Measurements from ENCODE around the gene CBLB. TPM values are rescaled to one million over a fixed set of nuclear protein-coding genes. Genes with fewer than 3 reads are reported as not detected.

Gene CBLB
- total RNA-seq, 1 donor from 2014 or later, result 45.9 TPM

DNA sequence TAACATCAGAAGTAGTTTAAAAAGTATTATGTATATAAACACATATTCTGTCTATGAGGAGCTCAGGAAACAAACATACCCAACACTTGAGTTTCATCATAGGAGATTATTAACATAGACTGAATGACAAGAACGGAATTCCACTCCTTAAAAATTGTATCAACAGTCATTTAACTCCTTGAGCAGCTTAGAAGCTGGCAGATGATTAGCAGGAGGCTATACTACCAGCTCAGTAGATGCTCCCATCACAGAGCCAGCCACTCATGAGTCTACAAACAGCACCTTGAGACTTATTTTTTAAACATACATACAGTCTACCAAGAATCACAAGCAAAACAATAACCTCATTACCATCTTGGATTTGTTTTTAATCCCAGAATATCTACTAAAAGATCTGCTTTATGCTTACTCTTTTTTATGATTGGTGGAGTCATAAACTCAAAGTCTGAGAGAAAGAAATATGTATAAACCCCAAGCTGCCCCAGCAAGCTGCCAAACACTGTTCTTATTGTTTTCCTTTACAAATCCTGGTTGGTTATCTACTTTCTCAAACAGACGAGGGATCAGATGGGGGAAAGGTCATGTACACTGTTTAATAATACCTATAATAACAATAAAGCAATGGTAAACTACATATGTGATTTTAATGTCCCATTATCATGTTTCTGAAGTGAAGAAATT lies 59.5 kb downstream of the CBLB start:
- no peak overlapping the region for H3K4me3 ChIP-seq (ENCODE audit: insufficient read depth, low read depth, low read length)
- no peak for DNase-seq (ENCODE audit: low read depth)
- Mint-ChIP-seq H3K9me3 (ENCODE audit: unreplicated experiment) (no peaks in the 10 kb centered on the region), H3K27me3 (ENCODE audit: low read depth, unreplicated experiment) (no peaks in the 10 kb centered on the region), H3K4me3 (ENCODE audit: unreplicated experiment) (peak overlapping the region; percentile 1), H3K36me3 (ENCODE audit: low read depth, unreplicated experiment) (no peaks in the 10 kb centered on the region), H3K27ac (ENCODE audit: unreplicated experiment) (no peak overlapping the region), H3K4me1 (ENCODE audit: low read depth, unreplicated experiment) (peaks cover 31% of the 10 kb centered on the region)
- no peaks in the 10 kb centered on the region for H3K9me3 ChIP-seq (ENCODE audit: insufficient read depth, low read depth, low read length)
- peaks cover 5% of the 10 kb centered on the region for H3K4me1 ChIP-seq (ENCODE audit: insufficient read depth, low read length)
- no peak overlapping the region for H2AFZ ChIP-seq (ENCODE audit: low read depth, low read length)
- TF ChIP-seq, protein P1, sequence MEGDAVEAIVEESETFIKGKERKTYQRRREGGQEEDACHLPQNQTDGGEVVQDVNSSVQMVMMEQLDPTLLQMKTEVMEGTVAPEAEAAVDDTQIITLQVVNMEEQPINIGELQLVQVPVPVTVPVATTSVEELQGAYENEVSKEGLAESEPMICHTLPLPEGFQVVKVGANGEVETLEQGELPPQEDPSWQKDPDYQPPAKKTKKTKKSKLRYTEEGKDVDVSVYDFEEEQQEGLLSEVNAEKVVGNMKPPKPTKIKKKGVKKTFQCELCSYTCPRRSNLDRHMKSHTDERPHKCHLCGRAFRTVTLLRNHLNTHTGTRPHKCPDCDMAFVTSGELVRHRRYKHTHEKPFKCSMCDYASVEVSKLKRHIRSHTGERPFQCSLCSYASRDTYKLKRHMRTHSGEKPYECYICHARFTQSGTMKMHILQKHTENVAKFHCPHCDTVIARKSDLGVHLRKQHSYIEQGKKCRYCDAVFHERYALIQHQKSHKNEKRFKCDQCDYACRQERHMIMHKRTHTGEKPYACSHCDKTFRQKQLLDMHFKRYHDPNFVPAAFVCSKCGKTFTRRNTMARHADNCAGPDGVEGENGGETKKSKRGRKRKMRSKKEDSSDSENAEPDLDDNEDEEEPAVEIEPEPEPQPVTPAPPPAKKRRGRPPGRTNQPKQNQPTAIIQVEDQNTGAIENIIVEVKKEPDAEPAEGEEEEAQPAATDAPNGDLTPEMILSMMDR (IDR thresholded peaks at IDR 0.05; ENCODE audit: insufficient read depth, low read depth, low read length), result no peak
- no peak for TF ChIP-seq EZH2 (IDR thresholded peaks at IDR 0.05; ENCODE audit: insufficient read depth, low read length)
- no peak overlapping the region for H3K27ac ChIP-seq (ENCODE audit: low read depth, low read length)
- no peaks in the 10 kb centered on the region for H3K36me3 ChIP-seq (ENCODE audit: insufficient read depth, low read length)
- no peaks in the 10 kb centered on the region for H3K27me3 ChIP-seq (ENCODE audit: insufficient read depth, low read length)
- H4K20me1 ChIP-seq (ENCODE audit: insufficient read depth, low read length), result peaks cover 7% of the 10 kb centered on the region
- H3K79me2 ChIP-seq (ENCODE audit: insufficient read depth, low read length), result peaks cover 69% of the 10 kb centered on the region
- H3K4me2 ChIP-seq (ENCODE audit: low read length), result no peak overlapping the region
- peak; percentile 56 for FAIRE-seq
- H3K9ac ChIP-seq (ENCODE audit: low read length), result no peak overlapping the region

DNA sequence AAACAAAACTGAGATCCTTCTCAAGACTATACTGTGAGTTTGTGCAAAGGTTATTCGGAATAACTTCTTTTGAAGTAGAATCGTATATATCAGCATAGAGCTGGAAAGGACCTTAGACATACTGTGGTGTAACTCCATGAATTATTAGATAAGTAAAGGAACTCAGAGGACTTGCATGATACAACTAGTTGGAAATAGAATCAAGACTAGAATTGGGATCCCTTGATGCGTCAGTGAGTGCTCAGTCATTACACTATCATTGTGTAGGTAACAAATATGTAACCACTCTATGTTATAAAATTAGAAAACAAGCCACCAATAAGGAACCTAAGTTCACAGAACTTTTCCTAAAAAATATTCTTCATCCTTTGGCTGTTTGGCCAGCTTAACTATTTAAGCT lies 61.1 kb downstream of the CBLB start:
- H3K9me3 Mint-ChIP-seq (ENCODE audit: unreplicated experiment), result no peaks in the 10 kb centered on the region
- DNase-seq (ENCODE audit: low read depth) (no peak), FAIRE-seq (no peak)
- H3K36me3 ChIP-seq (ENCODE audit: insufficient read depth, low read length), result no peaks in the 10 kb centered on the region
- H3K4me3 ChIP-seq (ENCODE audit: insufficient read depth, low read depth, low read length), result no peak overlapping the region
- H3K4me3 Mint-ChIP-seq (ENCODE audit: unreplicated experiment), result no peak overlapping the region
- no peak overlapping the region for H2AFZ ChIP-seq (ENCODE audit: low read depth, low read length)
- H3K79me2 ChIP-seq (ENCODE audit: insufficient read depth, low read length), result peaks cover 75% of the 10 kb centered on the region
- no peak overlapping the region for H3K27ac Mint-ChIP-seq (ENCODE audit: unreplicated experiment)
- no peak overlapping the region for H3K27ac ChIP-seq (ENCODE audit: low read depth, low read length)
- H3K9me3 ChIP-seq (ENCODE audit: insufficient read depth, low read depth, low read length), result no peaks in the 10 kb centered on the region
- TF ChIP-seq EZH2 (IDR thresholded peaks at IDR 0.05; ENCODE audit: insufficient read depth, low read length), result no peak
- TF ChIP-seq, protein P1 (IDR thresholded peaks at IDR 0.05; ENCODE audit: insufficient read depth, low read depth, low read length), result no peak
- peaks cover 5% of the 10 kb centered on the region for H3K4me1 ChIP-seq (ENCODE audit: insufficient read depth, low read length)
- no peaks in the 10 kb centered on the region for H3K27me3 ChIP-seq (ENCODE audit: insufficient read depth, low read length)
- peaks cover 31% of the 10 kb centered on the region for H3K4me1 Mint-ChIP-seq (ENCODE audit: low read depth, unreplicated experiment)
- peaks cover 7% of the 10 kb centered on the region for H4K20me1 ChIP-seq (ENCODE audit: insufficient read depth, low read length)
- H3K36me3 Mint-ChIP-seq (ENCODE audit: low read depth, unreplicated experiment), result no peaks in the 10 kb centered on the region
- no peaks in the 10 kb centered on the region for H3K27me3 Mint-ChIP-seq (ENCODE audit: low read depth, unreplicated experiment)
- no peak overlapping the region for H3K9ac ChIP-seq (ENCODE audit: low read length)
- no peak overlapping the region for H3K4me2 ChIP-seq (ENCODE audit: low read length)

DNA sequence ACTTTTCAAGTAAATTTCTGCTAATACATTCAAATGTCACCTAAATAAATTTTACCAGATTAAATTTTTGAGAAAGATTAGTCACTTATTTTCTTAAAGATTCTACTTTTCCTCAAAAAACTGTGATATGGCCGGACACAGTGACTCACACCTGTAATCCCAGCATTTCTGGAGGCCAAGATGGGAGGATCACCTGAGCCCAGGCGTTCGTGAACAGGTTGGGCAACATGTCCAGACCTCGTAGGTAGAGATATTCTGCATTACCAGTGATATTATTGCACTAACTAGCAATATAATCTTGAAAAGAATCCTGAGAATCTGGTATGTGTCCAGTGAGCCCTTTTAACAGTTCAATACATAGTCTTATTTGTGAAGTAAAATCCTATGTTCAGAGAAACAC lies 61.7 kb downstream of the CBLB start:
- Histone ChIP-seq H3K27me3 (ENCODE audit: insufficient read depth, low read length) (no peaks in the 10 kb centered on the region), H3K79me2 (ENCODE audit: insufficient read depth, low read length) (peaks cover 75% of the 10 kb centered on the region), H3K4me1 (ENCODE audit: insufficient read depth, low read length) (peaks cover 2% of the 10 kb centered on the region), H3K4me3 (ENCODE audit: insufficient read depth, low read depth, low read length) (no peak overlapping the region), H3K9ac (ENCODE audit: low read length) (no peak overlapping the region), H4K20me1 (ENCODE audit: insufficient read depth, low read length) (peaks cover 5% of the 10 kb centered on the region), H3K9me3 (ENCODE audit: insufficient read depth, low read depth, low read length) (no peaks in the 10 kb centered on the region), H2AFZ (ENCODE audit: low read depth, low read length) (no peak overlapping the region), H3K4me2 (ENCODE audit: low read length) (no peak overlapping the region), H3K36me3 (ENCODE audit: insufficient read depth, low read length) (no peaks in the 10 kb centered on the region), H3K27ac (ENCODE audit: low read depth, low read length) (no peak overlapping the region)
- Mint-ChIP-seq H3K4me1 (ENCODE audit: low read depth, unreplicated experiment) (peaks cover 28% of the 10 kb centered on the region), H3K9me3 (ENCODE audit: unreplicated experiment) (no peaks in the 10 kb centered on the region), H3K36me3 (ENCODE audit: low read depth, unreplicated experiment) (no peaks in the 10 kb centered on the region), H3K4me3 (ENCODE audit: unreplicated experiment) (no peak overlapping the region), H3K27me3 (ENCODE audit: low read depth, unreplicated experiment) (no peaks in the 10 kb centered on the region), H3K27ac (ENCODE audit: unreplicated experiment) (no peak overlapping the region)
- DNase-seq (ENCODE audit: low read depth), result no peak
- FAIRE-seq, result no peak
- no peak for TF ChIP-seq EZH2 (IDR thresholded peaks at IDR 0.05; ENCODE audit: insufficient read depth, low read length)
- TF ChIP-seq, protein P1 (IDR thresholded peaks at IDR 0.05; ENCODE audit: insufficient read depth, low read depth, low read length), result no peak

Measured in astrocyte (in vitro differentiated cells and primary cell).